Jurkat, Clone E6-1 (cell line): Measurements from ENCODE around the gene ENPP3.

ENCODE experiments used
- DNase-seq: peaks from one replicate; pipeline ENCODE4 v3.0.0-alpha.2; 2011; ENCODE audit warnings: low read depth, low spot score
- H3K4me3 ChIP-seq: 2 replicates; pipeline ENCODE4 v1.5.1; 2011; ENCODE audit warnings: mild to moderate bottlenecking, low read length, control low read depth, moderate library complexity

Gene ENPP3

DNA sequence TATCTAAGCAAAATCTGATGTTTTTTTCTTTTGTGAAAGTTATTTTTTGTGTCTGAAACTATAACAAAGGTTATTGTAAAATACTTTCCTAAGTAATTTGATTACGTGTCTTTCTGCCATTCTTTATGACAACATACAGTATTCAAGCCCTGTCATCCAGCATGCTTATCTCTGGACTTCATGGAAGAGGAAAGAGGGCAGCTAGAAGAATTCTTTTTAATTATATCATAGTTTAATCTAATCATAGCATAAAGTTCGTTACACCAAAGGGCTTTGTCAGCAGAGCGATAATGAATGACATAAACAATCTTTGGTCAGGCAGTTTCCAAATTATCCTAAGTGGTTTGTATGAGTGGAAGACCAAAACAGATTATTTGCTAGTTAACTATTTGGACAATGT is 3.5 kb downstream of the ENPP3 start:
- H3K4me3 ChIP-seq, result no peak overlapping the region
- no peak for DNase-seq

DNA sequence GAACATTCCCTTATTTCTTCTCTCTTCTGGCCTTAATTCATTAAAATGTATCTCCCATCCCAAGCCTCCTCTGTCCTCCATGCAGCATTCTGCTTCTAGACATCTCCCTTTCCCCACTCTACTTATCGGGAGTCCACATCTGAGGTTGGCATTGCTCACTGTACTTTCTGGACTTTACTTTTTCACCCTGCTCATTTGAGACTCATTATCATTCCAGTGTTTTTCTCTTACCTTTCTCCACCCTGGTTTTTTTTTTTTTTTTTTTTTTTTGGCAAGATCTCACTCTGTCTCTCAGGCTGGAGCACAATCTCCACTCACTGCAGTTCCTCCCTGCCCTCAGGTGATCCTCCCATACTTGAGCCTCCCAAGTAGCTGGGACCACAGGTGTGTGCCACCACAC is 4.5 kb downstream of the ENPP3 start:
- no peak overlapping the region for H3K4me3 ChIP-seq

DNA sequence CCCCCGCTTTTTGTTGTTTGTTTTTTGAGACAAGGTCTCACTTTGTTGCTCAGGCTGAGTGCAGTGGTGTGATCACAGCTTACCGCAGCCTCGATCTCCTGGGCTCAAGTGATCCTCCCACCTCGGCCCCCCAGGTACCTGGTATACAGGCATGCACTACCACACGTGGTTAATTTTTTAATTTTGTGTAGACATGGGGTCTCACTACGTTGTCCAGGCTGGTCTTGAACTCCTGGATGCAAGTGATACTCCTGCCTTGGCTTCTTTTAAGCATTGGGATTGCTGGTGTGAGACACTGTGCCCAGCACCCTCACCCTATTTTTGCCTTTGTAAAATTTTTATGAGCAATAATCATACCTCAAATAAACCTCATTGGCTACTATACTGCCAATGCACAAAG is 5.5 kb downstream of the ENPP3 start:
- no peak for DNase-seq

More for the DNA sequence above, 4.5 kb downstream of the ENPP3 start:
- no peak for DNase-seq

DNA sequence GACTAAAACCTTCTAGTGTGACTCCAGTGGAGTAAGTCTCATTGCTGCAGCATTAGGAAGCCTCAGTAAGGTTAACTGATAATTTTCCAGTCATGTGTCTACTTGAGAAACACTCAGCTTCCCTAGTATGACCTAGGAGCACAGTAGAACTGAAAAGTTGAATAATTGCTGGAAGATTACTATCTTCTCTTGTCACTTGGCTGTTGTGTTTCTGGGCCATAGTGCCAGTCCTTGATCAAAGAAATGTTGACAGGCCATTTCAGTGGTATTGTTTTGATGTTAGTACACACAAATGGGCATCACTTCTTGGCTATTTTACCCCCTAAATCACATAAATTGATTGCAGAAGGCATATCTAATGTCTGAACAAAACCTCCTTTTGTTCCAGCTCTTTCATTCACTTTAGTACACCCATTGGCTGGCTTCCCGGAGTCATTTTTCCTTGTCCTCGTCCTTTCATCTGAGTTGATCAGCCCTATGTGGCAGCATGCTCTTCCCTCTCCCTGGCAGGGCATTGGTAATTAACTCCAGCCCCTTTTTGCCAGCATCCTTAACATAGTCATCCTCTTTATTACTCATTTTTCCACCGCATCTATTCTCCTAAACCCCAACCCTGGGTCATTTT is 6.0 kb downstream of the ENPP3 start:
- no peak for DNase-seq
- no peak overlapping the region for H3K4me3 ChIP-seq

More for the DNA sequence above, 5.5 kb downstream of the ENPP3 start:
- H3K4me3 ChIP-seq, result no peak overlapping the region

DNA sequence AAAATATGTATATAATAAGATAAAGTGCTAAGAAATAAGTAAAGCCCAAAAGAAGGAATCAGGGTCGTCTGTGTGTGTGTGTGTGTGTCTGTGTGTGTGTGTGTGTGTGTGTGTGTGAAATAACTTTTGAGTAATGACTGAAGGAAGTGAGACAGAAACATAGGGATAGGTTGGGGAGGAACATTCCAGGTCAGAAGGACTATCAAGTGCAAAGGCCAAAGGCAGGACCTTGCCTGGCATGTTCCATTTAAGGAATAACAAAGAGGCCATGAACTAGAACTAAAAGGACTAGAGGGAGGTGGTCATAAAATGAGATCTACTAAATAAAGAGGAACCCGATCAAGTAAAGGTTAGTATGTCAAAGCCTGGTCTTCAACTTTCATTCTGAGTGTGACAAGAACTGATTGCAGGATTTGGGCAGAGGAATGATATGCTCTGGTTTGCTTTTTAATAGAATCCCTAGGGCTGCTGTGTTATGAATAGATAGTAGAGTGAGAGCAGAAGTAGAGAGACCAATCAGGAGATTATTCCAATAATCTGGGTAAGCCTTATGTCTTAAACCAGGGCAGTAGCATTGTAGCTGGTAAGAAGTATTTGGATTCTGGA is 6.9 kb downstream of the ENPP3 start:
- DNase-seq, result no peak
- no peak overlapping the region for H3K4me3 ChIP-seq

DNA sequence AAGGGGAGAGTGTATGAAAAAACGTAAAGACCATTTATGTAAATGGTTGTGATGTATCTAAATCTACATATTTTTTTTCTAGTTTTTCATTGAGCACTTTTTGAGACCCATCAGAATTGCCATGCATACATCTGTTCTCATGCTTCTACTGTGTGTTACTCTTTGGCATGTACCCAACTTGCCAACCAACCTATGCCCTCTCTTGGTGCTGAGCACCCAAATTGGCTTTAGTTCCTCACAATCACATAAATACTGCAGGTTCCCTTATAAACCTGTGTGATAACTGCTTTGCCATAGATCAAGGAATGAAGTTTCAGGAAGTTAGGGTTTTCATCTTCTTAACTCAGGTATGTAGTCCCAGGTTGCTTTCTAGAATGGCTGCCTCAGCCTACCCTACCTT is 7.8 kb downstream of the ENPP3 start:
- no peak for DNase-seq
- H3K4me3 ChIP-seq, result no peak overlapping the region

DNA sequence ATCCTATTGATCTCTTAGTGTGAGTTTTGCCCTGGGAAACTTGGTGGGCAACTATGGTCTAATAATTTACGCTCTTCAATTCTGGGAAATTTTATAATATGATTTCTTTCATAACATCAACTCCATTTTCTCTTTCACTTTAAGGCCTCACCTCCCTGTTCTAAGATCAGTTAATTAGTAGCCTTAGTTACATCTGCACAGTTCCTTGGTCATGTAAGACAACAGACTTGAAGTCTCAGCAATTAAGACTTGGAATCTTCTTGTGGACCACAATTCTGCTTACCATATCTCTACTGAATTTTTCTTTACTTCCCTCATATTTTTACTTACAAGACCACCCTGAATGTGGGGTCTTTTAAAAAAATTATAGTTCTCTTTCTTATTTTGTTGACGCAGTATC is 8.7 kb downstream of the ENPP3 start:
- no peak for DNase-seq
- no peak overlapping the region for H3K4me3 ChIP-seq

DNA sequence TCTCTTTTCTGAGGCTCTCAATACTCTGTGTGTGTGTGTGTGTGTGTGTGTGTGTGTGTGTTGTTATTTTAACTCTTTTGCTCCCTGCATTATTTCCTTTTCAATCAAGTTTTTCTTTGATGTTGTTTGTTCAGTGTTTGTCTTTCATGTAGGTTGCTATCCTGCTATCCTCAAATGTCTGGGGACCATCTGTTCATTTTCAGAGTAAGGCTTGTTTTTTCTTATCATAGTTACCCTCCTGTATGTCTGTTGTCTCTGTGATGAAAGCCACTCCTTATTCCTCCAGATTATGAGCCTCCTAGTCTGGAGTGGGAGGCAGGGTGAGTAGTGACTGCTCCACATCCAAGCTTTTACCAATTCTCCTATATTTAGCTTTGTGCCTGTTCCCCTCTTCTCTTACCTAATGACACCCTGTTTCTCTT is 9.2 kb downstream of the ENPP3 start:
- no peak overlapping the region for H3K4me3 ChIP-seq
- DNase-seq, result no peak

DNA sequence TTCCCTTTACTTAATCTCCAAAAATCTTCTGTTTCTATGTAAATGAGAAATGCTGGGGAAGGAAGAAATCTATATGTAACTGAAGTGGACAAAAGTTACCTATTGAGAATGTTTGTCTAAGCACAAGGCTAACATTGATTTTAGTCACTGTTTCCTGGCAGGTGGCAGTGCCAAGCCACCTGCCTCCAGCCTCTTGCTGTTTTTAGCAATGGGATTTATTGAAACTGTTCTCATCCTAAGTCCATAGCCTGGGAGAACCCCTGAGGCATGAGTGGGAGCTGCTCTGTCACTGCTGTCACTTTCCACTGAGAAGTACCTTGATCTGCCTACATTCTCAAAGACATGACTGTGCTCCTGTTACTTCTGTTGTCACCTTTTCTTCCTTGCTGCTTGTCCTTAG is 14.7 kb downstream of the ENPP3 start:
- DNase-seq, result no peak
- H3K4me3 ChIP-seq, result no peak overlapping the region

DNA sequence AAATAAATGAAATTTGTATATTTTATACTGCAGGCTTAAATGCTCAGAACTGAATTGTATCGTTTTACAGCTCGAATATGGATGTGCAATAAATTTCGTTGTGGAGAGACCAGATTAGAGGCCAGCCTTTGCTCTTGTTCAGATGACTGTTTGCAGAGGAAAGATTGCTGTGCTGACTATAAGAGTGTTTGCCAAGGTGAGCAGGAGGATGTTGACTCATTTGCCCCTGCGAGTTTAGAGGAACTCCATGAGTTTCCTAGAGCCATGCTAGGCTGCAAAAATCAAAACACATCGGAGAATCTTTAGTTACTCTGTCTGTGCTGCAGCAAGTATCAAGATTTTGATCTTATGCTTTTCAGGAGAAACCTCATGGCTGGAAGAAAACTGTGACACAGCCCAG is 15.4 kb downstream of the ENPP3 start:
- DNase-seq, result no peak
- no peak overlapping the region for H3K4me3 ChIP-seq

DNA sequence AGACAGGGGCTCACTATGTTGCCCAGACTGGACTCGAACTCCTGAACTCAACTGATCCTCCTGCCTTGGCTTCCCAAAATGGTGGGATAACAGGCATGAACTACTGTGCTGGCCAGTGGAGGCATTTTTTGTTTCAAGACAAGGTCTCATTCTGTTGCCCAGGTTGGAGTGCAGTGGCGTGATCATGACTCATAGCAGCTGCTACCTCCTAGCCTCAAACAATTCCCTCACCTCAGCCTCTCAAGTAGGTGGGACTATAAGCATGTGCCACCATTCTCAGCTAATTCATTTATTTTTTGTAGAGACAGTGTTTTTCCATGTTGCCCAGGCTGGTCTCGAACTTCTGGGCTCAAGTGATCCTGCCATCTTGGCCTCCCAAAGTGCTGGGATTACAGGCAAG is 17.2 kb downstream of the ENPP3 start:
- DNase-seq, result no peak
- no peak overlapping the region for H3K4me3 ChIP-seq

DNA sequence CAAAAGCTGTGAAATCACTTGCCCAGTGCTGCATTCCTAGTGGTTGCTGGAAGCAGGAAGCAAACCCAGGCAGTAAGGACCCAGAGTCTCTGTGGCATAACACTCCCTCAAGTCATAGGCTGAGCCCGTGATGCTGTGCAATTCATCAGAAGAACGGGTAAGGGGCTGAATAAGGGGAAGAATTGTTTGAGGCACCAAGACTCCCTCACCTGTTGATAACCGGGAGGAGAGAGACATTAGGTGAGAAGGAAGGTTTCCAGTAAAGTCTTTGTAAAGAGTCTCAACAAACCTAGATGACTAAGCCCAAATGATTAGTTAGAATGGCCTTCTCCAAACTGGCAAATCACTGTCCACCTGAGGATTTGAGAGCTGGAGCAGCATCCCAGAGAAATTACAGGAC is 18.3 kb downstream of the ENPP3 start:
- DNase-seq, result no peak

DNA sequence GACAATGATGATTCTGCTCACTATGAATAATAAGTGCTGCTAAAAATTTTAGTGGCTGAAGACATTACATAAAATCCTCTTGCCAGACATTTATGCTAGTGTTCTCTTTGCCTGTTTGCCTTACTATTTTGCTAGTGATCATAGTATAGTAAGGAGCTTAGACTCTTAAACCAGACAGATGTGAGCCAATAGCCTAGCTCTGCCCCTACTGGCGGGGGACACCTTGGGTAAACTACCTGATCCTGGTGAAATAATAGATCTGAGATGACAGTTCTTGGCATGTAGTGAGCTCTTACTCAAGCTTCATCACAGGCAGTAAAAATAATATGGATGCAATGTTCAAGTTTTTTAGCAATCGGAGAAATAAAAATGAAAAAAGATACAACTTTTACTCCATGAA is 18.8 kb downstream of the ENPP3 start:
- DNase-seq, result no peak
- no peak overlapping the region for H3K4me3 ChIP-seq

More for the DNA sequence above, 18.3 kb downstream of the ENPP3 start:
- H3K4me3 ChIP-seq, result no peak overlapping the region

DNA sequence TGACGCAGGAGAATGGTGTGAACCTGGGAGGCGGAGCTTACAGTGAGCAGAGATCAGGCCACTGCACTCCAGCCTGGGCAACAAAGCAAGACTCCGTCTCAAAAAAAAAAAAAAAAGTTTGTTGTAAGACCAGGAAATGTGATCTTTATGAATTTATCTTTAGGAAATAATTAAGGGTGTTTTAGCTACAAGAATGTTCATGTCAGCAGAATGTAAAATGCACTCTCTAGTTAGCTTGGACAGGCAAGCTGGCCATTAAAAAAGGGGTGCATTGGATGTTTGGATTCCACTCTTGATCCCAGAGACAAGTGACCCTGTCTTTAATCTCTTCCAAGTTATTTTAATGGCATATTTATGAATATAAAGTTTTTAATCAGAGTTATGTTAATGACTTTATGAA is 19.6 kb downstream of the ENPP3 start:
- no peak overlapping the region for H3K4me3 ChIP-seq

DNA sequence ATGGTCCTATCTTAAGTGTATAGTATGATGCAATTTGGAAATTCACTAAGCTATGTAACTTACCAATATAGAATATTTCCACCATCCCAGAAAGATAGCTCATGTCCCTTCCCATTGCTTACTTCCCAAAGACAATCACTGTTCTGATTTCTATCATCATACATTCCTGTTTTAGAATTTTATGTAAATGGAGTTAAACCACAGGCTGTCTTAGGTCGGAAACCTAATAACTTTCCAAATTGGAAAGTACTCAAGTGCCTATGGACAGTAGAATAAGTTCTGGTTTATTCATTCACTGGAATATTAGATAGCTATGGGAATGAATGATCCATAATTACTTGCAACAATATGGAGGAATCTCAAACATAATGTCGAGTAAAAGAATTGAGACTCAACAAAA is 20.1 kb downstream of the ENPP3 start:
- DNase-seq, result no peak
- no peak overlapping the region for H3K4me3 ChIP-seq

More for the DNA sequence above, 19.6 kb downstream of the ENPP3 start:
- no peak for DNase-seq

DNA sequence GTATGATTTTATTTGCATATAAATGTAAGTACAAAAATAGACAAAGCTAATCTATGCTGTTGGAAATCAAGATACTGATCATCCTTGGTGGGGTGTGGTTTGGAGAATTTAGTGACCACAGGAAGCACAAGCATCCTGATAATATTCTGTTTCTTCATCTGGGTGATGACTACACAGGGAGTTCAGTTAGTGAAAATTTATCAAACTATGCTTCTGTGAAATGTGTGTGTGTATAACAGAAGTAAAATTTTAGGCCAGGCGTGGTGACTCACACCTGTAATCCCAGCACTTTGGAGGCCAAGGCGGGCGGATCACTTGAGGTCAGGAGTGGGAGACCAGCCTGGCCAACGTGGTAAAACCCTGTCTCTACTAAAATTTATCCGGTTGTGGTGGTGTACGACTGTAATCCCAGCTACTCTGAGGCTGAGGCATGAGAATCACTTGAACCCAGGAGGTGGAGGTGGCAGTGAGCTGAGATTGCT is 20.6 kb downstream of the ENPP3 start:
- H3K4me3 ChIP-seq, result no peak overlapping the region
- no peak for DNase-seq

DNA sequence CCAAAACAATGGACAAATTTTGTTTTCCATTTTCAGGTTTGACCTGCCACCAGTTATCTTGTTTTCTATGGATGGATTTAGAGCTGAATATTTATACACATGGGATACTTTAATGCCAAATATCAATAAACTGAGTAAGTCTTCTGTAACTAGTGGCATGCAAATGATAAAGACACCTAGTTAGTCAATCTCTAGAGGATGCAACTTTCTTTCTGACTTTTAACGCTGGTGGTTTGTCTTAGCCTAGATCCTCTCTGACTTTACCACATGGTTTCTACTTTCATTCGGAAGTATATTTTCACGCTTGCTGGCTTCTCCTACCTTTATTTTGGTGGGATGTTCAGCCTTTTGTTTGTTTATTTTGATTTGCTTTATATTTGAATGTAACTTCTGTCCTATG is 21.2 kb downstream of the ENPP3 start:
- H3K4me3 ChIP-seq, result no peak overlapping the region
- DNase-seq, result no peak

DNA sequence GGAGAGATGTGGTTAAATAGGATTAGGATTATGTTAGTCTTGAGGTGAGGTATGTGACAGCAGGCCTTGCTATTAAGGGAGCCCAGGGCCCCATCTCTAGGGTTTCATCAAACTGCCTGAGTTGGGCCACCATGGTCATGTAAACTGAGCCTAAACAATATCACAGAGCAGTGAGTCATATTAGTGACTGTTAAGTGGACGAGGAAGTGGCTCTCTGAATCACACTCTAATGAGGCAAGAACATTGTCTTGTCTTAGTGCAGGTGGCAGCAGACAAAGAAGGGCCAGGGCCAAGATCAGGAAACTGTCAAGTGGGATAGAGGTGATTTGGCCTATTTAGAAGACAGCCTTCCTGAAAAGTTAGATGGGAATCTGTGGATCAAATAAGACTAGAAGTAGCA is 23.1 kb downstream of the ENPP3 start:
- no peak for DNase-seq
- no peak overlapping the region for H3K4me3 ChIP-seq

DNA sequence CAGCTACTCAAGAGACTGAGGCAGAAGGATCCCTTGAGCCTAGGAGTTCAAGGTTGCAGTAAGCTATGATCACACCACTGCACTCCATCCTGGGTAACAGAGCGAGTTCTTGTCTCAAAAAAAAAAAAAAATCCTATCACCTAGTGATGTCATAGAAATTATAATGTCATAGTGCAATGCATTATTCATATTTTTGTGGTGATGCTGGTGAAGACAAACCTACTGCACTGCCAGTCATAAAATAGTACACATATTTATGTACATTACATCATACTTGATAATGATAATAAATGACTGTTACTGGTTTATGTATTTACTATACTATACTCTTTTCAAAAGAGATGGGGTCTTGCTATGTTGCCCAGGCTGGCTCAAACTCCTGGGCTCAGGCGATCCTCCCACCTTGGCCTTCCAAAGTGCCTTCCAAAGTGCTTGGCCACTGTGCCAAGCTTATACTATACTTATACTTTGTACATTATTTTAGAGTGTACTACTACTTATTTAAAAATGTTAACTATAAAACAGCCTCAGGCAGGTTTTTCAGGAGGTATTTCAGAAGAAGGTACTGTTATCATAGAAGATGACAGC is 26.6 kb downstream of the ENPP3 start:
- H3K4me3 ChIP-seq, result no peak overlapping the region
- no peak for DNase-seq

DNA sequence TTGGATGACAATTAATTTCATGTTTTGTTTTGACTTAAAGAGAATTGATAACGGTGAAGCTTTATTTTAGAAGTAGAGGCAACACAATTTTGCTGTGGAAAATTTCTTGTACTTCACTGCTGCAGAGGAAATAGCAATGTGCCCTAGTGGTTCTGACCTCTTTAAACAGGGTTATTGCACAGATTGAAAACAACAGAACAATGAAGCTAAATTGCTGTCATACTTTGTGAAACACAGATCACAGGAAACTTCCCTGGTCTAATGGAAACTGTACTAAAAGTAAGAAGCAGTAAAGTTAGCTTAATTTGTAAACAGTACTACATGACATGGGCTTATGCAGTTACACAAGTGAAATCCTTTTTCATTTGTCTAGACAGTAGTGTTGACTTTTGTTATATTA is 32.8 kb downstream of the ENPP3 start:
- DNase-seq, result no peak
- no peak overlapping the region for H3K4me3 ChIP-seq

DNA sequence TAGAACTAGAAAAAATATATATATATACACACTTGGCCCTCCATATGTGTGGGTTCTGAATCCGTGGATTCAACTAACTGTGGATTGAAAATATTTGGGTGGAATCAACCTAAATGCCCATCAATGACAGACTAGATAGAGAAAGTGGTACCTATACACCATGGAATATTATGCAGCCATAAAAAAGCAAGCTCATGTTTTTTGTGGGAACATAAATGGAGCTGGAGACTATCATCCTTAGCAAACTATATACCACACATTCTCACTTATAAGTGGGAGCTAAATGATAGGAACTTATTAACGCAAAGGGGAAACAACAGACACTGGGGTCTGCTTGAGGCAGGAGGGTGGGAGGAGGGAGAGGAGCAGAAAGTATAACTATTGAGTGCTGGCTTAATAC is 36.1 kb downstream of the ENPP3 start:
- DNase-seq, result no peak
- no peak overlapping the region for H3K4me3 ChIP-seq
